HEK293 (cell line): ENCODE measurements around the gene RAB40C.

Experiments used
- OVOL3 ChIP-seq: fragments of 450-650 bp; formaldehyde crosslinking; IDR thresholded peaks from 2 replicates; pipeline ENCODE4 v1.5.1; 2016; ENCODE audit warnings: missing biosample characterization, missing genetic modification characterization
- SP2 ChIP-seq: fragments of 450-650 bp; formaldehyde crosslinking; IDR thresholded peaks from 2 replicates; pipeline ENCODE4 v1.5.1; 2016; ENCODE audit warnings: missing biosample characterization, missing genetic modification characterization
- ZBTB48 ChIP-seq: fragments of 450-650 bp; formaldehyde crosslinking; IDR thresholded peaks from 2 replicates; pipeline ENCODE4 v1.5.1; 2016; ENCODE audit warnings: missing biosample characterization, missing genetic modification characterization
- ZBTB7A ChIP-seq: fragments of 450-650 bp; formaldehyde crosslinking; IDR thresholded peaks from 2 replicates; pipeline ENCODE4 v1.5.1; 2016; ENCODE audit warnings: low read depth, missing biosample characterization, missing genetic modification characterization
- ZNF211 ChIP-seq: fragments of 450-650 bp; formaldehyde crosslinking; IDR thresholded peaks from 2 replicates; pipeline ENCODE4 v1.5.1; 2016; ENCODE audit warnings: low read depth, missing biosample characterization, missing genetic modification characterization
- ZNF292 ChIP-seq: fragments of 450-650 bp; formaldehyde crosslinking; IDR thresholded peaks from 2 replicates; pipeline ENCODE4 v1.5.1; 2016; ENCODE audit warnings: low read depth, missing biosample characterization, missing genetic modification characterization, borderline replicate concordance
- ZNF48 ChIP-seq: fragments of 450-650 bp; formaldehyde crosslinking; IDR thresholded peaks from 2 replicates; pipeline ENCODE4 v1.5.1; 2016; ENCODE audit warnings: missing biosample characterization, missing genetic modification characterization
- ZNF560 ChIP-seq: fragments of 450-650 bp; formaldehyde crosslinking; IDR thresholded peaks from 2 replicates; pipeline ENCODE4 v1.5.1; 2017; ENCODE audit warnings: missing biosample characterization, missing genetic modification characterization, borderline replicate concordance
- TF ChIP-seq, protein P1 (sequence below): fragments of 450-650 bp; formaldehyde crosslinking; IDR thresholded peaks from 2 replicates; pipeline ENCODE4 v1.5.1; 2016; ENCODE audit warnings: missing biosample characterization, missing genetic modification characterization, low read depth
- TF ChIP-seq, protein P2 (sequence below): fragments of 450-650 bp; formaldehyde crosslinking; IDR thresholded peaks from 2 replicates; pipeline ENCODE4 v1.5.1; 2016; ENCODE audit warnings: missing biosample characterization, missing genetic modification characterization, borderline replicate concordance
- TF ChIP-seq, protein P3 (sequence below): sonication (generic); formaldehyde crosslinking; IDR thresholded peaks from 2 replicates; pipeline ENCODE4 v1.8.1; 2022; ENCODE audit warnings: mild to moderate bottlenecking, moderate library complexity, missing genetic modification reagents
- TF ChIP-seq, protein P4 (sequence below): fragments of 450-650 bp; formaldehyde crosslinking; IDR thresholded peaks from 2 replicates; pipeline ENCODE4 v1.5.1; 2016; ENCODE audit warnings: missing biosample characterization, missing genetic modification characterization

Gene RAB40C

DNA sequence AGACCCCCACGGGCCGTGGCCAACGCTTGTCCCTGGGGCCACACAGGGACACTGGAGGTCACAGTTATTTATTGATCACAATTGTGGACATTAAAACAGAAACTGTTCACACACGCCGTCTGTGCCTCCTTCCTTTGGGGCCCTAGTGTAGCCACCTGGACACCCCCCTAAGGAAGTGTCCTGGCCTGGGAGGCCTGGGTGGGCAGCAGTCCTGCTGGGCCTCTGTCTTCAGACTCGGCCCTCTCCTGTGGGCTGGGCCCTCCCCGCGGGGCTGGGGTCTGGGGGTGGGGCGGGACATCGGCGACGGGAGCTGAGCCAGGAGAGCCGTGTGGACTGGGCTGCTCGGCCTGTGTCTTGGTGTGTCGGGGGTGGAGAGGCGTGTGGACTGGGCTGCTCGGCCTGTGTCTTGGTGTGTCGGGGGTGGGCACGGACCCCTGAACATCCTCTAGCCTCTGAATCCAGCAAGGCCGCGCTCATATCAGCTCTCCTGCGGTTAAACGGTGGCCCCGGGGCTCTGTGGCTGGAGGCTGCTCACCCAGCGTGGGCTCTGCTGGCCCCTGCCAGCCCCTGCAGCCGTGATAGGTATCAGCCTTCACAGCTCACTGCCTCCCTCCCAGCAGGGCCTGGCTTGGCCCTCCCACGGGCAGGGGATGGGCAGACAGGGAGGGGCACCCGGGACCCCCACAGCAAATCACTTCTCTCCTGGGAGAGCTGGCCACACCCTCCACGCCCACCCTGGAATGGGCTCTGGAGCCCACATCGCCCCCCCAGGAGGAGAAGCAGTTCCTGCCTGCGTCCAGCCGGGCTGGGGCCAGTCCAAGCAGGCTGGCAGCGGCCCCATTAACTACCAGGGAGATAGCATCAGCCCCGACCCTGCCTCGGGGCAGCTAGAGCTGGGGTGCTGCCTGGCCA, 24.2 kb upstream of the RAB40C start (continued):
- TF ChIP-seq ZNF560 (no peak), ZBTB7A (tag by site-specific recombination) (peak; percentile 41; the same call in 1 of the 2 replicates), ZBTB48 (no peak), OVOL3 (tag by site-specific recombination) (no peak), ZNF292 (tag by site-specific recombination) (no peak), ZNF48 (tag by site-specific recombination) (no peak), SP2 (tag by site-specific recombination) (0 out of 2 replicates have a peak, but pooled peaks have one; percentile 12), ZNF211 (tag by site-specific recombination) (no peak)
- TF ChIP-seq, protein P1, sequence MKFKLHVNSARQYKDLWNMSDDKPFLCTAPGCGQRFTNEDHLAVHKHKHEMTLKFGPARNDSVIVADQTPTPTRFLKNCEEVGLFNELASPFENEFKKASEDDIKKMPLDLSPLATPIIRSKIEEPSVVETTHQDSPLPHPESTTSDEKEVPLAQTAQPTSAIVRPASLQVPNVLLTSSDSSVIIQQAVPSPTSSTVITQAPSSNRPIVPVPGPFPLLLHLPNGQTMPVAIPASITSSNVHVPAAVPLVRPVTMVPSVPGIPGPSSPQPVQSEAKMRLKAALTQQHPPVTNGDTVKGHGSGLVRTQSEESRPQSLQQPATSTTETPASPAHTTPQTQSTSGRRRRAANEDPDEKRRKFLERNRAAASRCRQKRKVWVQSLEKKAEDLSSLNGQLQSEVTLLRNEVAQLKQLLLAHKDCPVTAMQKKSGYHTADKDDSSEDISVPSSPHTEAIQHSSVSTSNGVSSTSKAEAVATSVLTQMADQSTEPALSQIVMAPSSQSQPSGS (tag by site-specific recombination): no peak
- TF ChIP-seq, protein P2, sequence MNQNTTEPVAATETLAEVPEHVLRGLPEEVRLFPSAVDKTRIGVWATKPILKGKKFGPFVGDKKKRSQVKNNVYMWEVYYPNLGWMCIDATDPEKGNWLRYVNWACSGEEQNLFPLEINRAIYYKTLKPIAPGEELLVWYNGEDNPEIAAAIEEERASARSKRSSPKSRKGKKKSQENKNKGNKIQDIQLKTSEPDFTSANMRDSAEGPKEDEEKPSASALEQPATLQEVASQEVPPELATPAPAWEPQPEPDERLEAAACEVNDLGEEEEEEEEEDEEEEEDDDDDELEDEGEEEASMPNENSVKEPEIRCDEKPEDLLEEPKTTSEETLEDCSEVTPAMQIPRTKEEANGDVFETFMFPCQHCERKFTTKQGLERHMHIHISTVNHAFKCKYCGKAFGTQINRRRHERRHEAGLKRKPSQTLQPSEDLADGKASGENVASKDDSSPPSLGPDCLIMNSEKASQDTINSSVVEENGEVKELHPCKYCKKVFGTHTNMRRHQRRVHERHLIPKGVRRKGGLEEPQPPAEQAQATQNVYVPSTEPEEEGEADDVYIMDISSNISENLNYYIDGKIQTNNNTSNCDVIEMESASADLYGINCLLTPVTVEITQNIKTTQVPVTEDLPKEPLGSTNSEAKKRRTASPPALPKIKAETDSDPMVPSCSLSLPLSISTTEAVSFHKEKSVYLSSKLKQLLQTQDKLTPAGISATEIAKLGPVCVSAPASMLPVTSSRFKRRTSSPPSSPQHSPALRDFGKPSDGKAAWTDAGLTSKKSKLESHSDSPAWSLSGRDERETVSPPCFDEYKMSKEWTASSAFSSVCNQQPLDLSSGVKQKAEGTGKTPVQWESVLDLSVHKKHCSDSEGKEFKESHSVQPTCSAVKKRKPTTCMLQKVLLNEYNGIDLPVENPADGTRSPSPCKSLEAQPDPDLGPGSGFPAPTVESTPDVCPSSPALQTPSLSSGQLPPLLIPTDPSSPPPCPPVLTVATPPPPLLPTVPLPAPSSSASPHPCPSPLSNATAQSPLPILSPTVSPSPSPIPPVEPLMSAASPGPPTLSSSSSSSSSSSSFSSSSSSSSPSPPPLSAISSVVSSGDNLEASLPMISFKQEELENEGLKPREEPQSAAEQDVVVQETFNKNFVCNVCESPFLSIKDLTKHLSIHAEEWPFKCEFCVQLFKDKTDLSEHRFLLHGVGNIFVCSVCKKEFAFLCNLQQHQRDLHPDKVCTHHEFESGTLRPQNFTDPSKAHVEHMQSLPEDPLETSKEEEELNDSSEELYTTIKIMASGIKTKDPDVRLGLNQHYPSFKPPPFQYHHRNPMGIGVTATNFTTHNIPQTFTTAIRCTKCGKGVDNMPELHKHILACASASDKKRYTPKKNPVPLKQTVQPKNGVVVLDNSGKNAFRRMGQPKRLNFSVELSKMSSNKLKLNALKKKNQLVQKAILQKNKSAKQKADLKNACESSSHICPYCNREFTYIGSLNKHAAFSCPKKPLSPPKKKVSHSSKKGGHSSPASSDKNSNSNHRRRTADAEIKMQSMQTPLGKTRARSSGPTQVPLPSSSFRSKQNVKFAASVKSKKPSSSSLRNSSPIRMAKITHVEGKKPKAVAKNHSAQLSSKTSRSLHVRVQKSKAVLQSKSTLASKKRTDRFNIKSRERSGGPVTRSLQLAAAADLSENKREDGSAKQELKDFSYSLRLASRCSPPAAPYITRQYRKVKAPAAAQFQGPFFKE (tag by site-specific recombination): no peak
- TF ChIP-seq, protein P3, sequence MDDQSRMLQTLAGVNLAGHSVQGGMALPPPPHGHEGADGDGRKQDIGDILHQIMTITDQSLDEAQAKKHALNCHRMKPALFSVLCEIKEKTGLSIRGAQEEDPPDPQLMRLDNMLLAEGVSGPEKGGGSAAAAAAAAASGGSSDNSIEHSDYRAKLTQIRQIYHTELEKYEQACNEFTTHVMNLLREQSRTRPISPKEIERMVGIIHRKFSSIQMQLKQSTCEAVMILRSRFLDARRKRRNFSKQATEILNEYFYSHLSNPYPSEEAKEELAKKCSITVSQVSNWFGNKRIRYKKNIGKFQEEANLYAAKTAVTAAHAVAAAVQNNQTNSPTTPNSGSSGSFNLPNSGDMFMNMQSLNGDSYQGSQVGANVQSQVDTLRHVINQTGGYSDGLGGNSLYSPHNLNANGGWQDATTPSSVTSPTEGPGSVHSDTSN (CRISPR knock-in tag): no peak
- TF ChIP-seq, protein P4, sequence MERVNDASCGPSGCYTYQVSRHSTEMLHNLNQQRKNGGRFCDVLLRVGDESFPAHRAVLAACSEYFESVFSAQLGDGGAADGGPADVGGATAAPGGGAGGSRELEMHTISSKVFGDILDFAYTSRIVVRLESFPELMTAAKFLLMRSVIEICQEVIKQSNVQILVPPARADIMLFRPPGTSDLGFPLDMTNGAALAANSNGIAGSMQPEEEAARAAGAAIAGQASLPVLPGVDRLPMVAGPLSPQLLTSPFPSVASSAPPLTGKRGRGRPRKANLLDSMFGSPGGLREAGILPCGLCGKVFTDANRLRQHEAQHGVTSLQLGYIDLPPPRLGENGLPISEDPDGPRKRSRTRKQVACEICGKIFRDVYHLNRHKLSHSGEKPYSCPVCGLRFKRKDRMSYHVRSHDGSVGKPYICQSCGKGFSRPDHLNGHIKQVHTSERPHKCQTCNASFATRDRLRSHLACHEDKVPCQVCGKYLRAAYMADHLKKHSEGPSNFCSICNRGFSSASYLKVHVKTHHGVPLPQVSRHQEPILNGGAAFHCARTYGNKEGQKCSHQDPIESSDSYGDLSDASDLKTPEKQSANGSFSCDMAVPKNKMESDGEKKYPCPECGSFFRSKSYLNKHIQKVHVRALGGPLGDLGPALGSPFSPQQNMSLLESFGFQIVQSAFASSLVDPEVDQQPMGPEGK (tag by site-specific recombination): peak; percentile 39
